Astrocyte of the spinal cord (primary cell): ENCODE results near the gene SIGLEC11.

Experiments
- DNase-seq: peaks from one replicate; pipeline ENCODE4 v3.0.0; 2011; ENCODE audit warnings: low read depth, low spot score
- H3K4me3 ChIP-seq: 2 replicates; pipeline ENCODE4 v1.5.1; 2011; ENCODE audit warnings: low read depth, mild to moderate bottlenecking, low read length, moderate library complexity
- CTCF ChIP-seq: IDR thresholded peaks from 2 replicates; pipeline ENCODE4 v1.5.1; 2012; ENCODE audit warnings: low read depth, mild to moderate bottlenecking, low read length, inconsistent platforms
- in situ Hi-C: cut with HindIII; loops from 2 replicates; pipeline ENCODE4 v1.10.0; 2017; ENCODE audit warnings: low sequenced_read_pairs

SIGLEC11 gene

GRCh38 chr19:49906879-49907564 lies 54.0 kb downstream of the SIGLEC11 start:
- in situ Hi-C loops: no loop called here
- TF ChIP-seq CTCF: no peak
- DNase-seq: no peak
- H3K4me3 ChIP-seq: no peak overlapping the region

GRCh38 chr19:49904136-49904535 lies 56.8 kb downstream of the SIGLEC11 start:
- no peak for TF ChIP-seq CTCF
- no peak overlapping the region for H3K4me3 ChIP-seq
- in situ Hi-C loops: no loop called here
- no peak for DNase-seq
